Bronchial epithelial cell (primary cell): ENCODE data around the gene CPNE4. TPM values are rescaled to one million over a fixed set of nuclear protein-coding genes. Genes with fewer than 3 reads are reported as not detected.
A peak's percentile ranks its signal among the peaks of the same experiment; 100 is the strongest.

Source experiments
- DNase-seq: peaks from one replicate; pipeline ENCODE4 v3.0.0-alpha.2; 2010; ENCODE audit warnings: low read depth
- FAIRE-seq: peaks from 2 replicates; lab custom pipeline; 2011; peaks lifted over from hg19 to GRCh38; lab: Jason Lieb, UNC
- H3K27me3 ChIP-seq: 2 replicates; pipeline ENCODE4 v1.5.1; 2011; ENCODE audit warnings: low read length; ENCODE audit not compliant: control insufficient read depth, insufficient read depth
- H3K36me3 ChIP-seq: 2 replicates; pipeline ENCODE4 v1.5.1; 2011; ENCODE audit warnings: low read length; ENCODE audit not compliant: control insufficient read depth, insufficient read depth
- H3K4me3 ChIP-seq: 2 replicates; pipeline ENCODE4 v1.5.1; 2011; ENCODE audit warnings: mild to moderate bottlenecking, low read depth, low read length, control low read depth
- CTCF ChIP-seq: IDR thresholded peaks from 2 replicates; pipeline ENCODE4 v1.5.1; 2011; ENCODE audit warnings: mild to moderate bottlenecking, moderate library complexity, low read length, control low read depth, inconsistent platforms; ENCODE audit not compliant: insufficient read depth, severe bottlenecking
- total RNA-seq: library from RNA; depleted of rRNA; stranded (reverse); fragments of >200 nt; gene quantifications from 2 replicates; pipeline ENCODE4 v1.2.1, GENCODE V29; 2014

Gene CPNE4
- under 0.01 TPM in 1 of 2 replicates, not detected in the other for total RNA-seq

DNA sequence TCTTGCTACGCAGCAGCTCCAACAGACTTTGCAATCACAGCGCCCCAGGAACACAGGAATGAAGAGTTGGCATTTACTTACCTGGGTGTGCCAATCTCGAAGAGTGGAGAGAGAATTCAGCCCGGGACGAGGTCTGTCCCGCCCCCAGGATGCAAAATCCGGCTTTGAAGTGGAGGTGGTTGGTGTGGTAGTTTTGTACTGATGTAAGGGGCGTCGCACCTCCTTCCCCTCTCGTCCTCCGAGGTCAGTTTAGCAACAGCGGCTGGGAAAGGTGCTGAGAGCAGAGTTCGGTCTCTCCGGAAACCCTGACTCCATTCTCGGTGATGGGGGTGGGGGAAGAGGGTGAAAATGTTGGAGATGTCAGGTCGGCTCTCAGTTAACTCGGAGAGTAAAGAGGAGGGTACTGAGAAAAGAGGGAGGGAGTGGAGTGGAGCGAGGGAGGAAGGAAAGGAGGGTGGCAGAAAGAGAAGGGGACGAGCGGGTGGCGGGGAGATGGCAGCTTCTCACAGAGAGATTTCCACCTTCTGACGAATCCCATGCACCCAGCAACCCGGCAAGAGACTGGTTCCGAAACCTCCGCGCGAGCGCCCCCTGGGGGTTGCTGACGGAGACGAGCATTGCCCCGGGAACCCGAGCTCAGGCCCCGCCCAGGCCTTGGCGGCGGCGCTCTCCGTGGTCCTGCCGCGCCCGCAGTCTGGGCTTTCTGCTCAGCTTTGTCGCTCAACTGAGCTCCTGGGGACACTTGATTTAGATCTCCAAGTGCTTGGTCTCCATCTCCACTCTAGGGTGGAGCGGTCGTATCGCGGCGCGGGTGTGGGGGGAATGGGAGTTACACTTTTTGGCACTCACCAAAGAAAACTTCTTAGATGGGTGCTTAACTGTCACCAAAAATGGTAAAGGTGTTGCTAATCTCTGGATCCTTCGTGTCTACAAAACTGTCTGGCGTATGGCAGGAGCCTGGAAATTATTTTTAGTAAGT, at the start of gene CPNE4:
Gene CPNE4 (minus strand): TSS at position 529 of the 979 bp plus-strand sequence.
- H3K27me3 ChIP-seq = peaks cover 14% of the 10 kb centered on the region
- peak within 1 kb of the TSS; percentile 7 for H3K4me3 ChIP-seq
- peak; percentile 98 for TF ChIP-seq CTCF
- no peaks in the 10 kb centered on the region for H3K36me3 ChIP-seq
- no peak for FAIRE-seq
- peak; percentile 48 for DNase-seq

DNA sequence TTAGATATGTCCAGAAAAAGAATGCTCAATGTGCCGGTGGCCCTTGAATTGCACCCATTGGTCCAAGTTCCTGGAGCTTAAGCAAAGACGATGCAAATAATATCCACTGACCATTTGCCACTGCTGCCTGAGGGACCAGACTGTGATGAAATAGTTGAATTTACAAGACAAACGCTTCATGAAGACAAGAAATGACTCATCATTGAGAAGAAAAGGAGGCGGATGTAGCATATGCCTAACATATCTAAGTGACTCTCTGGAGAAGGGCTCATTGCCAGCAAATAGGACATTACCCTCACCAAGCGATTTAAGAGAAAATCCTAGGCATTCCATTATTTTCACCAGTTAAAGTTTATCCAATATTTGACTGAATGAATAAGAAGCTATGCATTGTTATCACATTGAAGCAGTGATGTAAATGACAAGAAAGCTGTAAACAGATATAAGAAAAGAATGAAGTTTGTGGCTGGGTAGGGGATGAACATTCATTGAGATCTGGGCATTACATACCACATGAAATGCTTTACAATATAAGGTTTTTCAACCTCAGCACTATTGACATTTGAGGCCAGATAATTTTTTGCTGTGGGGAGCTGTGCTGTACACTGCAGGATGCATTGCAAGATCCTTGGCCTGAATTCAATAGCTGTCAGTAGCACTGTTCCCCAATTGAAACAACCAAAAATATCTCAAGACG, 48.9 kb upstream of the CPNE4 start:
- FAIRE-seq (peak; percentile 91), DNase-seq (peak; percentile 88)
- no peaks in the 10 kb centered on the region for H3K36me3 ChIP-seq
- peaks cover 2% of the 10 kb centered on the region for H3K27me3 ChIP-seq
- no peak overlapping the region for H3K4me3 ChIP-seq
- TF ChIP-seq CTCF = no peak

GRCh38 chr3:132083159-132083558, 48.3 kb upstream of the CPNE4 start:
- FAIRE-seq (no peak), DNase-seq (no peak)
- H3K4me3 ChIP-seq = no peak overlapping the region
- no peaks in the 10 kb centered on the region for H3K36me3 ChIP-seq
- peaks cover 2% of the 10 kb centered on the region for H3K27me3 ChIP-seq
- no peak for TF ChIP-seq CTCF

DNA sequence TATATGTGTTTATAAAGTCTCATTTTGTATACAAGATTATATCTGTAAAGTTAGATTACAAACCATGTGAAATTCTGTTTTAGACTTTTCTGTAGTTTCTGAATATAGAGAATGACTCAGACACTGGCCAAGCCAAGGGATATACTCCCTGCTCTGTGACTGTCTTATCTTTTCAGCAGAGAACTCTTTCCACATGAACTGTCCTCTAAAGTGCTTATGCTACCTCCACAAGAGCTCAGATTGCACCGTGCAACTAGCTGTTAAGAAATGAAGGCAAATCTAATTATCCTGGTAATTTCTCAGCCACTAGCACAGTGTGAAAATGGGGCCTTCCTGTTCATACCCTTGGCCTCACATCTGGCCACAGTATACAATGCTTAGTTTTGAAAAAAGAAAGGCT, 44.3 kb upstream of the CPNE4 start:
- Histone ChIP-seq H3K27me3 (no peaks in the 10 kb centered on the region), H3K4me3 (no peak overlapping the region), H3K36me3 (no peaks in the 10 kb centered on the region)
- FAIRE-seq (no peak), DNase-seq (no peak)
- no peak for TF ChIP-seq CTCF

DNA sequence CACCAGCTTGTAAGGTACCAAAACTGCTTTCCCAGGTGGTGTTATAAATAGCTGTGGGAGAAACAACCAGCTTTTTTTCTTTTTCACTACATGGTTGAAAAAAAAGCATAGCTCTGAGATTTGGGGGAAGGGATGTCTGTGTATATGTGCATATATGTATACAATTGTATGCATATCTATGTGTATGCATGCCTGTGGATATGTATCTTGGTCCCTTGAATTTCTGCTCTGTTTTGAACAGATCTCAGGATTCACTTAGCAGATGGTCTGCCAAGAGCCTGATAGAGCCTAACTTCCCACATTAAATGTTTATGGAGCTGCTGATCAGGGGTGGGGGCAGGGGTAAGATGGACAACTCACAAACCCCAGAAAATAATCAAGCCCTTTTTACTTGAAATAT, 39.0 kb upstream of the CPNE4 start:
- FAIRE-seq (no peak), DNase-seq (no peak)
- TF ChIP-seq CTCF = no peak
- Histone ChIP-seq H3K4me3 (no peak overlapping the region), H3K36me3 (no peaks in the 10 kb centered on the region), H3K27me3 (no peaks in the 10 kb centered on the region)
